H9 (cell line): Measurements from ENCODE around the gene TTC33. TPM values are rescaled to one million over a fixed set of nuclear protein-coding genes. Genes with fewer than 3 reads are reported as not detected.

ENCODE experiments used
- DNase-seq: peaks from one replicate; pipeline ENCODE4 v3.0.0-alpha.2; 2017
- H2AFZ ChIP-seq: one replicate; pipeline ENCODE4 v1.6.1; 2013; ENCODE audit warnings: mild to moderate bottlenecking, low read length, control low read depth, moderate library complexity
- H2AK5ac ChIP-seq: 2 replicates; pipeline ENCODE4 v1.6.1; 2013; ENCODE audit warnings: low read length, control low read depth, mixed read lengths; ENCODE audit not compliant: insufficient read length
- H2BK120ac ChIP-seq: one replicate; pipeline ENCODE4 v1.6.1; 2013; ENCODE audit warnings: low read depth, mild to moderate bottlenecking, low read length, control low read depth, inconsistent platforms; ENCODE audit not compliant: poor library complexity, severe bottlenecking
- H2BK12ac ChIP-seq: 2 replicates; pipeline ENCODE4 v1.6.1; 2013; ENCODE audit warnings: low read length, control low read depth, mixed read lengths, low read depth; ENCODE audit not compliant: insufficient read length
- H2BK15ac ChIP-seq: 2 replicates; pipeline ENCODE4 v1.6.1; 2013; ENCODE audit warnings: low read depth, low read length, control low read depth
- H2BK20ac ChIP-seq: one replicate; pipeline ENCODE4 v1.6.1; 2013; ENCODE audit warnings: low read depth, mild to moderate bottlenecking, low read length, control low read depth, inconsistent platforms; ENCODE audit not compliant: poor library complexity, severe bottlenecking
- H2BK5ac ChIP-seq: 2 replicates; pipeline ENCODE4 v1.6.1; 2013; ENCODE audit warnings: low read length, control low read depth, mixed read lengths; ENCODE audit not compliant: insufficient read length
- H3K14ac ChIP-seq: 2 replicates; pipeline ENCODE4 v1.6.1; 2013; ENCODE audit warnings: low read length, control low read depth; ENCODE audit not compliant: insufficient read depth
- H3K18ac ChIP-seq: 2 replicates; pipeline ENCODE4 v1.6.1; 2013; ENCODE audit warnings: low read depth, mild to moderate bottlenecking, mixed read lengths, low read length, control low read depth; ENCODE audit not compliant: insufficient read length
- H3K23ac ChIP-seq: 2 replicates; pipeline ENCODE4 v1.6.1; 2013; ENCODE audit warnings: low read length, control low read depth, mixed read lengths, low read depth; ENCODE audit not compliant: insufficient read length
- H3K23me2 ChIP-seq: 2 replicates; pipeline ENCODE4 v1.6.1; 2013; ENCODE audit warnings: low read depth, mild to moderate bottlenecking, mixed read lengths, low read length, control low read depth; ENCODE audit not compliant: insufficient read length, poor library complexity, severe bottlenecking
- H3K27ac ChIP-seq: 2 replicates; pipeline ENCODE4 v1.5.1; 2013; ENCODE audit warnings: low read length, control low read depth, mixed read lengths, low read depth; ENCODE audit not compliant: insufficient read length
- H3K27me3 ChIP-seq: 2 replicates; pipeline ENCODE4 v1.6.1; 2013; ENCODE audit warnings: low read length, control low read depth, inconsistent platforms; ENCODE audit not compliant: insufficient read depth
- H3K4ac ChIP-seq: 2 replicates; pipeline ENCODE4 v1.6.1; 2013; ENCODE audit warnings: low read depth, mild to moderate bottlenecking, control low read depth, inconsistent platforms, low read length, moderate library complexity
- H3K4me1 ChIP-seq: 2 replicates; pipeline ENCODE4 v1.6.1; 2013; ENCODE audit warnings: low read length, control low read depth, inconsistent platforms; ENCODE audit not compliant: insufficient read depth
- H3K4me2 ChIP-seq: 2 replicates; pipeline ENCODE4 v1.6.1; 2013; ENCODE audit warnings: low read length, control low read depth, mixed read lengths; ENCODE audit not compliant: insufficient read length, insufficient read depth
- H3K56ac ChIP-seq: 2 replicates; pipeline ENCODE4 v1.6.1; 2013; ENCODE audit warnings: low read depth, mild to moderate bottlenecking, mixed read lengths, low read length, control low read depth; ENCODE audit not compliant: insufficient read length
- H3K79me1 ChIP-seq: 2 replicates; pipeline ENCODE4 v1.6.1; 2013; ENCODE audit warnings: low read depth, mild to moderate bottlenecking, moderate library complexity, low read length, control low read depth, inconsistent platforms; ENCODE audit not compliant: insufficient read depth, poor library complexity, severe bottlenecking
- H3K79me2 ChIP-seq: 2 replicates; pipeline ENCODE4 v1.6.1; 2013; ENCODE audit warnings: low read length, control low read depth, inconsistent platforms; ENCODE audit not compliant: insufficient read depth
- H3K9ac ChIP-seq: 2 replicates; pipeline ENCODE4 v1.6.1; 2013; ENCODE audit warnings: low read length, control low read depth, mixed read lengths; ENCODE audit not compliant: insufficient read length; ENCODE audit errors: extremely low read depth
- H3K9me3 ChIP-seq: one replicate; pipeline ENCODE4 v1.6.1; 2013; ENCODE audit warnings: low read depth, low read length, inconsistent platforms; ENCODE audit not compliant: control insufficient read depth
- H3T11ph ChIP-seq: one replicate; pipeline ENCODE4 v1.6.1; 2013; ENCODE audit warnings: mild to moderate bottlenecking, low read length, control low read depth, inconsistent platforms
- H4K20me1 ChIP-seq: one replicate; pipeline ENCODE4 v1.6.1; 2013; ENCODE audit not compliant: control insufficient read depth, insufficient read length, insufficient read depth
- H4K5ac ChIP-seq: 2 replicates; pipeline ENCODE4 v1.6.1; 2013; ENCODE audit warnings: low read depth, mild to moderate bottlenecking, mixed read lengths, low read length, control low read depth; ENCODE audit not compliant: insufficient read length
- H4K8ac ChIP-seq: replicated peaks from 2 replicates; pipeline ENCODE4 v1.6.1; 2013; ENCODE audit warnings: low read length, control low read depth, mixed read lengths, low read depth; ENCODE audit not compliant: insufficient read length
- H4K91ac ChIP-seq: 2 replicates; pipeline ENCODE4 v1.6.1; 2013; ENCODE audit warnings: low read depth, mild to moderate bottlenecking, moderate library complexity, mixed read lengths, low read length, control low read depth; ENCODE audit not compliant: insufficient read length
- H3K27ac Mint-ChIP-seq, 3 experiments: 2 replicates in 2 of 3; 3 replicates in 1 of 3; pipeline ENCODE4 v1.8.0; 2020 to 2021; ENCODE audit warnings: mixed read lengths in 3 of 3, mild to moderate bottlenecking in 1 of 3, moderate library complexity in 1 of 3
- H3K27me3 Mint-ChIP-seq: 2 replicates; pipeline ENCODE4 v1.8.0; 2021; ENCODE audit warnings: low read depth, mild to moderate bottlenecking, moderate library complexity, mixed read lengths
- H3K36me3 Mint-ChIP-seq, 3 experiments: 2 replicates in 2 of 3; 3 replicates in 1 of 3; pipeline ENCODE4 v1.8.0; 2020 to 2021; ENCODE audit warnings: low read depth in 3 of 3, mixed read lengths in 3 of 3; ENCODE audit not compliant: insufficient read depth in 1 of 3
- H3K4me1 Mint-ChIP-seq, 2 experiments: 2 replicates each; pipeline ENCODE4 v1.8.0; 2020; ENCODE audit warnings: mixed read lengths in 2 of 2
- H3K4me3 Mint-ChIP-seq, 2 experiments: 2 replicates in 1 of 2; 3 replicates in 1 of 2; pipeline ENCODE4 v1.8.0; 2020 to 2021; ENCODE audit warnings: mild to moderate bottlenecking in 2 of 2, mixed read lengths in 2 of 2, moderate library complexity in 1 of 2
- H3K9me3 Mint-ChIP-seq, 2 experiments: 2 replicates in 1 of 2; 3 replicates in 1 of 2; pipeline ENCODE4 v1.8.0; 2020; ENCODE audit warnings: mild to moderate bottlenecking in 2 of 2, mixed read lengths in 2 of 2, moderate library complexity in 1 of 2
- CTCF ChIP-seq: fragments of 200-600 bp; sonication (generic); conservative IDR thresholded peaks from 3 replicates; pipeline ENCODE4 v1.8.0; 2021; ENCODE audit warnings: antibody characterized with exemption, mild to moderate bottlenecking
- WGBS: extraction: QIAGEN DNeasy Blood & Tissue Kit; methylation state at CpG from one replicate; pipeline ENCODE4 v1.1.7; 2013; ENCODE audit warnings: missing lambda C conversion rate, low lambda C conversion rate, mixed read lengths; ENCODE audit not compliant: insufficient read length; ENCODE audit errors: extremely low coverage; 5-methylcytosine and 5-hydroxymethylcytosine counted together
- total RNA-seq: library from RNA; stranded (reverse); gene quantifications from 2 replicates; pipeline ENCODE4 v1.2.1, GENCODE V29; 2021

Gene TTC33
- total RNA-seq, 1 experiment from 2014 or later: 7.3 TPM

- Histone ChIP-seq H3K4me2 (no peak overlapping the region), H4K20me1 (no peaks in the 10 kb centered on the region), H3K18ac (no peak overlapping the region), H2BK120ac (no peak overlapping the region), H3K9me3 (no peaks in the 10 kb centered on the region), H2BK20ac (no peak overlapping the region), H3K14ac (no peak overlapping the region), H2BK5ac (no peak overlapping the region), H4K5ac (no peak overlapping the region), H2AK5ac (no peak overlapping the region), H2BK12ac (no peak overlapping the region), H4K91ac (no peak overlapping the region), H3K79me2 (no peaks in the 10 kb centered on the region), H3K56ac (no peak overlapping the region), H2BK15ac (no peak overlapping the region), H3K27ac (no peak overlapping the region), H4K8ac (no peak overlapping the region), H3T11ph (no peak overlapping the region), H3K27me3 (no peaks in the 10 kb centered on the region), H3K23ac (no peak overlapping the region), H3K23me2 (no peaks in the 10 kb centered on the region), H3K4me1 (no peaks in the 10 kb centered on the region), H3K9ac (no peak overlapping the region), H3K4ac (no peak overlapping the region), H2AFZ (no peak overlapping the region), H3K79me1 (no peaks in the 10 kb centered on the region)
- Mint-ChIP-seq H3K9me3 (peaks cover 0 to 4% of the 10 kb centered on the region in 2 experiments; a peak in 1 of 5 replicates), H3K27me3 (no peaks in the 10 kb centered on the region; the same call in 1 of the 2 replicates), H3K4me1 (peaks cover 9% of the 10 kb centered on the region in 2 experiments), H3K36me3 (peaks cover 0 to 2% (median 0%) of the 10 kb centered on the region in 3 experiments; a peak in 1 of 7 replicates), H3K27ac (no peak overlapping the region), H3K4me3 (no peak overlapping the region)
- no CpG with 5 or more reads among the region's 1 CpG for WGBS
- no peak for DNase-seq
- TF ChIP-seq CTCF: no peak
Measured at GRCh38 chr5:40549616-40550015, 206.1 kb downstream of the TTC33 start.
